Smooth muscle cell (in vitro differentiated cells): ENCODE data around the gene PTPN13. TPM values are rescaled to one million over a fixed set of nuclear protein-coding genes. Genes with fewer than 3 reads are reported as not detected.
A peak's percentile ranks its signal among the peaks of the same experiment; 100 is the strongest.

Experiments
- DNase-seq: peaks from one replicate; lab custom pipeline; 2025; ENCODE audit not compliant: unreplicated experiment; lab: John Stamatoyannopoulos, UW
- H2AFZ ChIP-seq: fragments of 200-600 bp; sonication (generic); 2 replicates; pipeline ENCODE4 v1.6.0; 2016; ENCODE audit warnings: antibody characterized with exemption, low read depth, mild to moderate bottlenecking
- H3F3A ChIP-seq: fragments of 200-600 bp; sonication (generic); 2 replicates; pipeline ENCODE4 v1.6.0; 2017; ENCODE audit warnings: antibody characterized with exemption, low read depth
- H3K27ac ChIP-seq: fragments of 200-600 bp; sonication (generic); 2 replicates; pipeline ENCODE4 v1.5.1; 2016; ENCODE audit warnings: low read depth, mild to moderate bottlenecking
- H3K27me3 ChIP-seq: fragments of 200-600 bp; sonication (generic); 2 replicates; pipeline ENCODE4 v1.6.1; 2016; ENCODE audit warnings: low read depth, mild to moderate bottlenecking
- H3K36me3 ChIP-seq: fragments of 200-600 bp; sonication (generic); 2 replicates; pipeline ENCODE4 v1.5.1; 2016; ENCODE audit warnings: low read depth
- H3K4me1 ChIP-seq: fragments of 200-600 bp; sonication (generic); 2 replicates; pipeline ENCODE4 v1.5.1; 2016; ENCODE audit warnings: low read depth
- H3K4me2 ChIP-seq: fragments of 200-600 bp; sonication (generic); 2 replicates; pipeline ENCODE4 v1.6.0; 2016; ENCODE audit warnings: mild to moderate bottlenecking
- H3K4me3 ChIP-seq: fragments of 200-600 bp; sonication (generic); 2 replicates; pipeline ENCODE4 v1.5.1; 2016; ENCODE audit warnings: mild to moderate bottlenecking
- H3K79me2 ChIP-seq: fragments of 200-600 bp; sonication (generic); 2 replicates; pipeline ENCODE4 v1.6.0; 2016; ENCODE audit warnings: low read depth, mild to moderate bottlenecking
- H3K9ac ChIP-seq: fragments of 200-600 bp; sonication (generic); 2 replicates; pipeline ENCODE4 v1.6.0; 2016; ENCODE audit warnings: low read depth
- H3K9me3 ChIP-seq: fragments of 200-600 bp; sonication (generic); replicated peaks from 2 replicates; pipeline ENCODE4 v1.5.1; 2016; ENCODE audit warnings: low read depth
- H4K20me1 ChIP-seq: fragments of 200-600 bp; sonication (generic); 2 replicates; pipeline ENCODE4 v1.6.0; 2016; ENCODE audit warnings: low read depth
- CTCF ChIP-seq: fragments of 200-600 bp; sonication (generic); IDR thresholded peaks from 2 replicates; pipeline ENCODE4 v1.5.1; 2017; ENCODE audit warnings: borderline replicate concordance, mild to moderate bottlenecking, antibody characterized with exemption; ENCODE audit not compliant: insufficient read depth, poor library complexity, severe bottlenecking
- WGBS: methylation state at CpG from one replicate; pipeline ENCODE4 v1.1.7; 2016; ENCODE audit warnings: low lambda C conversion rate; 5-methylcytosine and 5-hydroxymethylcytosine counted together
- polyA plus RNA-seq: library from polyadenylated mRNA; unstranded; fragments of >200 nt; fragmentation: Nextera tagmentation; extraction: Ambion mirVana; gene quantifications from 2 replicates; pipeline ENCODE4 v1.2.1, GENCODE V29; 2016
- total RNA-seq: library from RNA; depleted of rRNA; stranded (reverse); fragments of >200 nt; gene quantifications from 2 replicates; pipeline ENCODE4 v1.2.3, GENCODE V29; 2014

The PTPN13 gene
- total and polyA plus RNA-seq, 2 experiments from 2014 or later, result 14.9 to 52.9 TPM

GRCh38 chr4:86775061-86775460, 180.9 kb downstream of the PTPN13 start:
- Histone ChIP-seq H3K9me3 (no peaks in the 10 kb centered on the region), H3K36me3 (peaks cover 12% of the 10 kb centered on the region), H3F3A (peaks cover 11% of the 10 kb centered on the region), H3K4me3 (no peak overlapping the region), H3K4me1 (peaks cover 11% of the 10 kb centered on the region), H3K79me2 (no peaks in the 10 kb centered on the region), H3K9ac (no peak overlapping the region), H2AFZ (no peak overlapping the region), H3K27me3 (no peaks in the 10 kb centered on the region), H3K27ac (peak overlapping the region; percentile 76), H4K20me1 (no peaks in the 10 kb centered on the region), H3K4me2 (no peak overlapping the region)
- WGBS, result 59% methylated on average over 4 of the region's 4 CpGs
- DNase-seq, result no peak
- no peak for TF ChIP-seq CTCF

DNA sequence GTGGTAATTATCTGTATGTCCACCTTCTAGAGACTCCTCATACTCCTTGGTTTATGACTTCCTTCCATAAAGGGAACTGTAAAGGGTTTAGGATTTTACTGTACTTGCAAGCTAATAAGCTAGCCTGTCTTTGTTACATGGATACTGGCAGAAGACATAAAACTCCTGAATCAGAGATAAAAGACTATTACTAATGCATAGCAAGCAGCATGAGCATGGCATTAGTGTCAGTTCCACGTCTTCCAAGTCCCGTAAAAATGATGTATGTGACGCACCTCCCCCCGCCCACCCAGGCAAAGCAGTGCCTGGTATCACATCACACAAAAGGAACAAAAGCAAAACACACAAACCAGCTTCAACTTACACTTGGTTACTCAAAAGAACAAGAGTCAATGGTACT, 184.1 kb downstream of the PTPN13 start:
- H3K4me2 ChIP-seq, result peak overlapping the region; percentile 61
- WGBS, result 18% methylated on average over 4 of the region's 4 CpGs
- no peaks in the 10 kb centered on the region for H4K20me1 ChIP-seq
- DNase-seq, result no peak
- no peaks in the 10 kb centered on the region for H3K27me3 ChIP-seq
- H3K4me1 ChIP-seq, result peaks cover 11% of the 10 kb centered on the region
- H3K79me2 ChIP-seq, result no peaks in the 10 kb centered on the region
- H2AFZ ChIP-seq, result no peak overlapping the region
- H3K9ac ChIP-seq, result peak overlapping the region; percentile 69
- peaks cover 4% of the 10 kb centered on the region for H3K36me3 ChIP-seq
- no peaks in the 10 kb centered on the region for H3K9me3 ChIP-seq
- peak overlapping the region; percentile 89 for H3K27ac ChIP-seq
- no peak for TF ChIP-seq CTCF
- peaks cover 7% of the 10 kb centered on the region for H3F3A ChIP-seq
- no peak overlapping the region for H3K4me3 ChIP-seq

- H3K27ac ChIP-seq, result no peak overlapping the region
- H4K20me1 ChIP-seq, result no peaks in the 10 kb centered on the region
- DNase-seq, result no peak
- no peaks in the 10 kb centered on the region for H3K79me2 ChIP-seq
- no peaks in the 10 kb centered on the region for H3K27me3 ChIP-seq
- no peak overlapping the region for H3K4me2 ChIP-seq
- TF ChIP-seq CTCF, result no peak
- no peak overlapping the region for H3K9ac ChIP-seq
- 44% methylated on average over 2 of the region's 2 CpGs for WGBS
- H3F3A ChIP-seq, result no peaks in the 10 kb centered on the region
- H3K9me3 ChIP-seq, result no peaks in the 10 kb centered on the region
- no peaks in the 10 kb centered on the region for H3K4me1 ChIP-seq
- no peak overlapping the region for H2AFZ ChIP-seq
- H3K36me3 ChIP-seq, result peaks cover 39% of the 10 kb centered on the region
- H3K4me3 ChIP-seq, result no peak overlapping the region
Observed at GRCh38 chr4:86788826-86789225, 194.7 kb downstream of the PTPN13 start.

DNA sequence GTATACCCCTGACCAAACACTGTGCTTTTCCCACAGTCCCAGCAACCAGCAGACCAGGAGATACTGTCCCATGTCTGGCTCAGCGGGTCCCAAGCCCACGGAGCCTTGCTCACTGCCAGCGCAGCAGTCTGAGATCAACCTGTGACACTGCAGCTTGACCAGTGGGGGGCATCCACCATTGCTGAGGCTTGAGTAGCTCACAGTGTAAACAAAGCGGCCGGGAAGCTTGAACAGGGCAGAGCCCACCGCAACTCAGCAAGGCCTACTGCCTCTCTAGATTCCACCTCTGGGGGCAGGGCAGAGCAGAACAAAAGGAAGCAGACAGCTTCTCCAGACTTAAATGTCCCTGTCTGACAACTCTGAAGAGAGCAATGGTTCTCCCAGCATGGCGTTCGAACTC, 197.0 kb downstream of the PTPN13 start:
- H3K27me3 ChIP-seq, result no peaks in the 10 kb centered on the region
- no peak overlapping the region for H3K4me2 ChIP-seq
- no peak overlapping the region for H2AFZ ChIP-seq
- H3K79me2 ChIP-seq, result no peaks in the 10 kb centered on the region
- no peaks in the 10 kb centered on the region for H3K4me1 ChIP-seq
- H3K9ac ChIP-seq, result no peak overlapping the region
- no peaks in the 10 kb centered on the region for H3K9me3 ChIP-seq
- no peaks in the 10 kb centered on the region for H4K20me1 ChIP-seq
- H3K36me3 ChIP-seq, result peaks cover 31% of the 10 kb centered on the region
- H3K4me3 ChIP-seq, result no peak overlapping the region
- TF ChIP-seq CTCF, result no peak
- 95% methylated on average over 8 of the region's 8 CpGs for WGBS
- no peak overlapping the region for H3K27ac ChIP-seq
- DNase-seq, result no peak
- no peaks in the 10 kb centered on the region for H3F3A ChIP-seq
